GM18907 (cell line): ENCODE results near the gene PRUNE1.

Experiments used
- ATAC-seq: cut with Tn5 transposase; IDR thresholded peaks from one replicate; pipeline ENCODE4 v1.9.1; 2021; ENCODE audit warnings: mild to moderate bottlenecking, moderate library complexity; ENCODE audit not compliant: unreplicated experiment

Gene PRUNE1

DNA sequence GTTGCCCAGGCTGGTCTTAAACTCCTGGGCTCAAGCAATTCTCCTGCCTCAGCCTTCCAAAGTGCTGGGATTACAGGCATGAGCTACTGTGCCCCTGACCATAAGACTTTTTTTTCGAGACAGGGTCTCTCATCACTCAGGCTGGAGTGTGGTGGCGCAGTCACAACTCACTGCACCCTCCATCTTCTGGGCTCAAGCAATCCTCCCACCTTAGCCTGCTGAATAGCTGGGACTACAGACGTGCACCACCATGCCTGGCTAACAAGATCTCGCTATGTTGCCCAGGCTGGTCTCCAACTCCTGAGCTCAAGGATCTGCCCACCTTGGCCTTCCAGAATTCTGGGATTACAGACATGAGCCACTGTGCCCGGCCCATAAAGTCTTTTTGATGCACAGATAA is 41.2 kb downstream of the PRUNE1 start:
- no peak for ATAC-seq

DNA sequence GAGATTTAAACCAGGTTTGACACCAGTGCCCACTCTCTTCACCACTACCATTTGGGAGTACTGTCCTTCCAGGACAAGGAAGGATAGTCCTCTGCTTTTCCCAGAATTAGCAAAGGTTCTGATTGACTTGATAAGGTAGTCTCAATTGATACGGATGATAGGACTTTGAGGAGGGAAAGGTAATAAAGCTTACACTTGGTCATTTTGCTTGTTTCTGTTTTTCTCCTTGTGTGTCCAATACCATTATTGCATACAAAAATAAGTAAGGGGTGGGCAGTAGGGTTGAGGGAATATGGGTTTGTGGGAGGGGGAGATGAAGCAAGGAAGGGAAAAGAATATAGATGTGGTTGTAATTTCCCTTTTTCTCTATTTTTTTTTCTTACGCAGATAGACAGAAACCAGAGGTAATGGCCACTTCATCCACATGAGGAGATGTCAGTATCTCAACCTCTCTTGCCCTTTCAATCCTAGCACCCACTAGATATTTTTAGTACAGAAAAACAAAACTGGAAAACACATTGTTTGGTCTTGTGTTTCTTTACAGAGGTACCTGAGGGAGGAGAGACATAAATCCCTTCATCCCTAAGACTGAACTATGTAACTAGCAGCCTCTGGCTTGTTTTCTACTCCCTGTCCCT is 41.9 kb downstream of the PRUNE1 start:
- no peak for ATAC-seq

DNA sequence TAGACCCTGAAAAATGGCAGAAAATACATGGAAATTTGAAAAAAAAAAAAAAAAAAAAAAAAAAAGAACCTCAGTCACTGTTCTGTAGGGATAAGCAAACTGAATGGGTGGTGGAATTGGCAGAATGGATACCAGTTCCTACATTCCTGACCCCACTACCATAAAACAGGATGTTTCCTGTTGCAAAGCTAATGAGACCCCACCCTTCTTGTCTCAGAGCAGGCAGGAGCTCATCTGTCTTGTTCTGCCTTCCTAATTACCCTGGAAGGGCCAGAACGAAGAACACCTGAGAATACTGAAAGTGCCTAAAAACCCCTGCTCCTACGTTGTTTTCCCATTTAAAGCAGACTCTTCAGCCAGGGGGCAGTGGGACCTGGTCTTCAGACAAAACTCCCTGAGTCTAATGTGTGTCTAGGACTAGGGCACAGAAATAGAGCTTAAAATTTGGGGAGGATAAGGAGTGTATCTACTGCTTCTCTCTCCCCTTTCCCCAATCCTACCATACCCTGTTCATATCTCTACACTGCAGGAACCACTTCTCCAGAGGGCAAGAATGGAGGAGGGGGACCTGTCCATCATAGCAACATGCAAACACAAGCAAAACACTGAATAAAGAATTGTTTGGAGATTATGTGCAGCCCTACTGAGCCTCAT is 43.2 kb downstream of the PRUNE1 start:
- ATAC-seq = no peak

DNA sequence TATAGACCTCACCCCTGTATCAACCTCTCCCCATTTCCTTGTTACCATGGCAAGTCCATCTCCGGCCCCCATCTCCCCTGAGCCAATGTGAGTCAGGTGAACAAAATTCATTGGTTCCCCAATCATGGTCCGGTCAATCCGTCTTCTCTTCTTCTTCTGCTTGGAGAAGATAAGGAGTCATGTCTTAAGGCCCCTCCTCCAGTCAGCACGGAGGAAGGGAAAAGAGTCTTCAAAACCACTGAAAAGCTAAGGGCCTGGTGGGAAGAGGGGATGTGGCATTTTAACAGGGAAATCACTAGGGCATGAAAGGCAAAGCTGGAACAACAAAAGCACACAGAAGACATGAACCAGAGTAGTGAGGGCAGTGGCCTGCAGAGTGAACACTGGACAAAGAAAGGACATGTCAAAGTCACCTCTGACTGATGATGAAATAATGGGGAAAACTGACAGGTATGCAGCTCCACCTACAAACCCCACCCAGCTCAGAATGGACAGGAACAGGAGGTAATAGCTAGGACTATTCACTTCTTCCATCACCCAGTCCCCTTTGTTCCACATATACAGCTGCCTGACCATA is 46.8 kb downstream of the PRUNE1 start:
- ATAC-seq = no peak

DNA sequence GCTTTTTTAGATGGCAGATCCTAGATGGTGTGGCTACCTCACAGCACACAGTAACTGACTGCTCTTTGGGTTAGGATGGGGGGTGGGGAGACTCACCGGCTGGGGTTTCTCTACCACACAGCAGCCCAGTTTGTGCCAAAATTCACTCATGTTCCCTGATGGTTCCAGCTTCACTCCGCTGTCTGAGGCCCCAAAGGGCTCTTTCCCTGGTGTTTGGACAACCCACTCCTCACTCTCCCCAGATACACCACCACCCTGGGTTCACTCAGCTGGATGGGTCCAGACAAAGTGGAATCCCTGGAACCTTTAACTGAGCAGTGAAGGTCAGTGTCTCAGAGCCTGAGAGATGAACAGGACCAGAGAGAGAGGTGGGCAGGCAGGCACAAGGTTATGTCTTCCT is 47.3 kb downstream of the PRUNE1 start:
- no peak for ATAC-seq

DNA sequence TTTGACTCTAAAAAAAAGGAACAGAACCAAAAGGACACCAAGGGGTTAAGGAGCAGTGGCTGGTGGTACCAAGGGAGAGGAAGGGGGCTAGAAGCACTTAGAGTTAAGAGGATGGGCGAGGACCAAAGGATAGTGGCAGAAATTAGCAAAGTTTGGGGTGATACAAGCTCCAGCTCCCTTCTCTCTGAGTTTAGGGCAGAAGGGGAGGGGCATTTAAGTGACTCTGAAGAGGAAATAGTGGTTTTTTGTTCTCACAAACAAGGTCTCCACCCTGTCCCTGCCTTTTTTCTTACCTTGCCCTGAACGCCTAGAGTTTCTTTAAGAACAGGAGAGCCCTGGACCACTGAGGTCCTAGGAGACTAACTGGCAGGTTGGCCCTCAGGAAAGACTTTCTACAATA is 47.9 kb downstream of the PRUNE1 start:
- ATAC-seq = no peak

DNA sequence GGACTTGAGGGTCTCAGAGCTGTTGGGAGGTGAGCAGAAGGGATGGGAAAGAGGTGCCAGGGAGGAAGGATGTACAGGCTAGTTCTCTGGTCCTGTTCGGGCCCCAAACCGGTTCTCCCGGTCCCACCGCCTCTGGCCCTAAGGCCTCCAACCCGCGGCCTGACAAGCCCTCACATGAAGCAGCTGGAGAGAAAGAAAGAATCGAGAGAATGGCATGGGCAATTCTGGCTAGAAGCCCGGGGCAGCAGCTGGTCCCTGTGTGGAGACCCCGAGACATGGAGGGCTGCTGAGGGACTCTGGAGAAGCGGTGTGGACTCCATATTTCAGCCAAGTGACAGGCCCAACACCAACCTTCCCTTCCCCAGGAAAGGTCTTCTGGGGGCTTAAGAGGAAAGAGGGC is 50.4 kb downstream of the PRUNE1 start:
- no peak for ATAC-seq

DNA sequence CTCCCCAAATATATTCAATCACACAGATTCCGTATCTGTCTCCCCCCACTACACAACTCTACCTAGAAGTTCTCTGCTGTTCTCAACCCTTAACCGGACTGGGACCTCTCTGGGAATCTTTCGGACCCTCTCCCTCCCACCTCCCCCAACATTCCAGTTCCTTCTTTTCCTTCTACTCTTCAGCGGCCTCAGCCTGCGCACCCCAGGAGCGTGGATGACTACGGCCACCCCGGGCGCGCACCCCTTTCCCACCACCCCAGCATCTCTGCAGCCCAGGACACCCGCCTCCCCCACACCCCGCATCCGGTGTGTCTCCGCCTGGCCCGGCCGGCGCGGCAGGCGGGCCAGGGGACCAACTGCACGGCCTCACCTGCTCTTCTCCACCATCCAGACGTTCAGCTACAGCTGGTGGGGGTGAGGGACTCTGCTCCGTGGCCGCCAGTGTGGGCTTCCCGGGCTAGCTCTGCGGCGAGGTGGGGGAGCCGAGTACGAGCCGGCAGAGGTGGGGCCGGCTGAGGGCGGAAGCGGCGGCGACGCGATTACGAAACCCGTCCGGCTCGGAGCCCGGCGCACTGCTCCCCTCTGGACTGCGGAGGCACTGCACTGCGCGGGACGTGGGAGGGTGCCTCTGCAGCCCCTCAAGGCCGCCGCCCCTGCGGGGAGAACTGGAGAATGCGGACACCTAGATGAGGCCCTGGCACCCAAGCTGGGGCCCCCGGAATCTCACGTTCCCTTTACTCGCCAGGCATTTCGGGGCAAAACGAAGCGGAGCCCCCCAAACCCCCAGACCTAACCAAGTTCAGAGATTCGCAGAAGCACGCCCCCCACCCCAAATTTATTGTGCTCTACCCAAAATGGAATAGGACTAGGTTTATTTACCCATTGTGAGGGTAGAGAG is 51.1 kb downstream of the PRUNE1 start, which contains the start of gene CDC42SE1:
CDC42SE1 (minus strand) TSS at position 514 of the 898 bp plus-strand sequence. CDS start 3,892 bp downstream, outside the sequence.
- peak; percentile 77 for ATAC-seq

DNA sequence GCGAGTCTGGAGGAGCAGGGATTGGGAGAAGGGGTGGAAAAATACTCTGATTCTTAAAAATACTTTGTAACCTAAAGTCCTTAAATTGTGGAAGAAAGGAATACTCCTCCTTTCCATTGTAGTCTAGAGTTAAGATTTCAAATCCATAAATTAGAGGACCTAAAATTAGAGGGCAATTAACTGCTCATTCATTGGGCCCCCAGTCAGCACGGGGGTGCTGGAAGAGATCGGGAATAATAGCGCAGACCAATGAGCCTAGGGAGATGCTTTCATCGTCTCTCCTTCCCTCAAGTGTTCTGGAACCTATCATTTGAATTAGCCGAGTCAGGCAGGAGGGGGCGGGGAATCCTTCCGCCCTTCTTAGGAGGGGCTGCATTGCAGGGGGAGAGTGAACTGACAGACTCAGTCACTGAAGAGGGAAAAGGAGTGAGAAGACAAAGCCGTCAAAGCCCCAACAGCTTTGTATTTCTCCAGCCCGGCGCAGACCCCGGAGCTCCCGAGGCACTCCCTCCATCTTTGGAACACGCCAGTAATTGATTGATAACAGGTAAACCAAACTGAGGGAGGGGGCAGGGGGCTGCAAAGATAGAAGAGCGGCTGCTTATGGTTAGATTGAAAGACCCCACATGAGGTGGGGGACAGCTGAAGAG is 51.9 kb downstream of the PRUNE1 start, which contains the start of gene MLLT11:
MLLT11 (plus strand) TSS at position 391 of the 650 bp plus-strand sequence. CDS start 6,828 bp downstream, outside the sequence.
- no peak for ATAC-seq

DNA sequence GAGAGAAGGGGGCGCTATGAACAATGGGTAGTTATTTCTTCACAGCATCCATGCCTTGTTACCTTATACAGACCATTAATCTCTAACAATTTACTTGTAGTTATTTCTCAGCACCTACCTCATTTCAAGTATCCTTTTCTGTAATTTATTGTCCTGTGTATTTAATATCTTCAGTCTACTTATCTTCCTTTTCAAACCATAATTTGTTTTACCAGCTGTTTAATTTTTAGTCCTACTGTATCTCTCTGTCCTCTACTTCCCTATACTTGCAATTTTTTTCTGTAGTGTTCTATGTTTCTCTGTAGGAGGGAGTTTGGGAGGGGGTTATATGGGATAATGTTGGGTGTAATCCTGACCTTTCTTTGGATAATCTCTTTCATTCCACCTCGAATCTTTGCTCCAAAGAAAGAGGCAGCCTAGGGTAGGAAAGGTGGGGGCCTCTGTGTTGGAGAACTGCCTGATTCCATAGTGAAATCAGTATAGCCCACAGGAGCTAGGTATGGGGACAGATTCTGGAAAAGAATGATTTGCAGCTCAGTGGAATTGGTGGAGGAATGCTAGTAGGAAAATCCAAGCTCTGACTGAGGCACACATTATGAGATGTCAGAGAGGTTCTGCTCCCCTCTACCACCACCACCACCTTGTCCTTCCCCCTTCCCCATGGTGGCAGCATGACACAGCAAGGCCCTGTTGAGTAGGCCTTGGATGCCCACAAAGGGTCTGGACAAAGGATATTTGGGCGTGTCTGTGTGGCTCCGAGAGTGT is 52.6 kb downstream of the PRUNE1 start:
- no peak for ATAC-seq

DNA sequence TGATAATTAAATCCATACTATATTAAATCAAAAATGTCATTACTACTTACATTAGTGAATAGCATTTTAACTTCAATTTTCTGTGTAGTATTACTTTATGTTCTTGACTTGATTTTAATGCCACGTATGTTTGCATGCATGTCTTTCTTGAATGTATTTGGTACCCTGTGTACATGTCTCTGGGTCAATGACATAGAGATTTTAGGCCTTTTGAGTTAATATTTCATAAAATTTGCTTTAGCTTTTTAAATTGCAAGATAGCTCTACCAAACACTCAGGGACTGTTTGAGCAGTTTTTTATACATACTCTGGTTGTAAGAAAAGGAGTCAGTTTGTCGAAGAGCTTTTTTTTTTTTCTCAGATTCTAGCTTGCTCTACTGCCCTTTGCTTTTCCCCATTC is 53.5 kb downstream of the PRUNE1 start:
- ATAC-seq = no peak

DNA sequence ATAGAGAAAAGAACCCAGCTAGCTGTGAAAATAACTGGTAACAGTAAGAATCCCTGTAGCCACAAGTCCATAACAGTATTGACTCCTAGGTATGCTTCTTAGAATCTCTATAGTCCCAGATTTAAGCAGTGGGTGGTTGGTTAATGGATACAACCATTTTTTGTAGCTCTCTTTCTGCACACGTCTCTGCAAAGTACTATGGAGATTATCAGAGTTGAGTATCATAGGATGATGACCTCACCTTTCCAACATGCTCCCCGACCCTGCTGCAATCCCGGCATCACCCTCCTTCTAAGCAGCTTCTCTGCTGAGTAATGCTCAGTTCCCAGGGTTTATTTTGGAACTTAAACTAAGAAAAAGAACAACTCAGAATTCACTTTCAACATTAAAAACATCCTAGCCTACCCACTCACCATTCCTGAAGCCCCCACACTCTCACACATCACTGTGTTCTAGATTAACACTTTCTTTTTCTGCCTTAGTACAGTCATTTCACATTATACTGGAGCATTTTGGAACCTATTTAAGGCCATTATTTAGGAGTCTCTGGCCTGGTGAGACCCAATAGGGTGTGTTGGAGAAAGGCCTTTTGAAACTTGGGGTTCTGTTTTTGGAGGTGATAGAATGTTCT is 54.6 kb downstream of the PRUNE1 start:
- no peak for ATAC-seq

DNA sequence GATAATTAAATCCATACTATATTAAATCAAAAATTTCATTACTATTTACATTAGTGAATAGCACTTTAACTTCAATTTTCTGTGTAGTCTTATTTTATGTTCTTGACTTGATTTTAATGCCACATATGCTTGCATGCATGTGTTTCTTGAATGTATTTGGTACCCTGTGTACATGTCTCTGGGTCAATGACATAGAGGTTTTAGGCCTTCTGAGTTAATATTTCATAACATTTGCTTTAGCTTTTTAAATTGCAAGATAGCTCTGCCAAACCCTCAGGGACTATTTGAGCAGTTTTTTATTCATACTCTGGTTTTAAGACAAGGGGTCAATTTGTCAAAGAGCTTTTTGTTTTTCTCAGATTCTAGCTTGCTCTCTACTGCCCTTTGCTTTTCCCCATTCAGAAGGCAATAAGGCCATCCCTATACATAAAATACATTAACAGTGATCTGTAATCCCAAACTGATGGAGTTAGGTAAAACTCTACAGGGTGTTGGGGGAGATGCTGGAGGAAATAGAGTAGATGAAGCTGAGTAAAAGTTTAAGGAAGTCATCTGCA is 56.9 kb downstream of the PRUNE1 start:
- ATAC-seq = no peak

DNA sequence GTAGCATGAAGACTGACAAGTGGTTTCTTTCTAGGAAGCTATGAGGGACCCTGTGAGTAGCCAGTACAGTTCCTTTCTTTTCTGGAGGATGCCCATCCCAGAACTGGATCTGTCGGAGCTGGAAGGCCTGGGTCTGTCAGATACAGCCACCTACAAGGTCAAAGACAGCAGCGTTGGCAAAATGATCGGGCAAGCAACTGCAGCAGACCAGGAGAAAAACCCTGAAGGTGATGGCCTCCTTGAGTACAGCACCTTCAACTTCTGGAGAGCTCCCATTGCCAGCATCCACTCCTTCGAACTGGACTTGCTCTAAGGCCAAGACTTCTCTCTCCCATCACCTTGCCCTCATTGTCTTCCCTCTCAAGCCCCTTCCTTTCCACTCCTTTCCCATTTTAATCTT is 58.9 kb downstream of the PRUNE1 start:
- ATAC-seq = no peak

DNA sequence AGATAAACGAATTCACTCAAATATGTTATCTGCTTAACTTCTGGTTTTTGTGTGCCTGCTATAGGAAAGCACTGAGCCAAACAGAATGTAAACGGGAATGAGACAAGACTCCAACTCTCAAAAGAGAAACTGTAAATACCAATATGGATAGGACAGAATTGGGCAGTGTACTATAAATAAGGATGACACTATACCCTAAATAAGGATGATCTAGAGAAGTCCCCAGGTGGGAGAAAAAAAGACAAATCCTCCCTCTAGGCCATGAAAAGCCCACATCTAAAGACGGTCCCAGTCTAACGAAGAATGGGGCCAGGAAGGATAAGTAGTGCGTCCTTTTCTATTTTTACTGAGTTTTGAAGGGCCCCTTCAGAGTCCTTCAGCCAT is 60.8 kb downstream of the PRUNE1 start:
- no peak for ATAC-seq

DNA sequence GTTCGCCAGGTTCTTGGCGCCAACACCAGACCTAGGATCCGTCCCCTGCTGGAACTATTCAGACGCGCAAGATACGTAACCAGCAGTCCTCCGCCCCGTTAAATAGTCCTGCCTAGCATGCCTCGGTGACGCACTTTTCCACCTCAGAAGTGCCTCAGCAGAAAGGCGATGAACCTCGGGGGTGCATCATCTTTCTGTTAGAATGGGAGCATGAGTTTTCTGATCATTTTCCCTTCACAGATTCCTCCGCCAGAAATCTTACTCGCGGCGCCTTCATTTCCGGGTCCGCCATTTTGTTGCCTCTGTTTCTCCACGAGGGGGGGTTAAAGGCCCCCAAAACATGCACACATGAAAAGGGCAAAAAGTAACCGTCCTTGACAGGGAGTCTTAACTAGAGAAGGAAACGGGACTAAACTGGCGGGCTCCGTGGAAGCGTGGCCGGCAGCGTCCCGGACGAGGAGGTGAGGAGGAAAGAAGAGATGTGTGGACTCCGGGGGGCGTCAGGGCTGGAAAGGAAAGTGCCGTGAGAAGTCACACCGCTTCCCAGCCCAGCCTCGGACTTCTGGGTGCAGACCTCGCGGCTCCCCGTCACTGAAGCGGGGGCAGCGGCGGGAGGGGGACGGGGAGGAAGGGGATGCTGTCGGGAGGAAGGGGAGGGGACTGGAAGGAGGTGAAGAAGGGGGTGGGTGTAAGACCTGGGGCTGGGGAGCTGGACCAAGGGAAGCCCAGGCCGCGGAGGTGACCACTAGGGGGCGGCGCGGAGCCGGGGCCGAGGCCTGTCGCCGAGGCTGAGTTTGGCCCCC is 62.4 kb downstream of the PRUNE1 start, which contains the start of gene GABPB2:
GABPB2 (plus strand) TSS at position 288 of the 803 bp plus-strand sequence. CDS start 17,429 bp downstream, outside the sequence.
- peak; percentile 83 for ATAC-seq

DNA sequence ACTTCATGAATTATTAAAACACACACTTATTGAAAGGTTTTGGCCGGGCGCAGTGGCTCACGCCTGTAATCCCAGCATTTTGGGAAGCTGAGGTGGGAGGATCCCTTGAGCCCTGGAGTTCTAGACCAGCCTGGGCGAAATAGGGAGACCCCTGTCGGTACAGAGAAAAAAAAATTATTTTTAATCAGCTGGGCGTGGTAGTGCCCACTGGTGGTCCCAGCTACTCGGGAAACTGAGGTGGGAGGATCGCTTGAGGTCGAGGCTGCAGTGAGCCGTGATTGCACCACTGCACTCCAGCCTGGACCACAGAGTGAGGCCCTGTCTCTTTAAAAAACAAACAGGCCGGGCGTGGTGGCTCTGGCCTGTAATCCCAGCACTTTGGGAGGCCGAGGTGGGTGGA is 64.0 kb downstream of the PRUNE1 start:
- no peak for ATAC-seq
